ENCODE measurements around the gene TDRD6.

Gene TDRD6

DNA sequence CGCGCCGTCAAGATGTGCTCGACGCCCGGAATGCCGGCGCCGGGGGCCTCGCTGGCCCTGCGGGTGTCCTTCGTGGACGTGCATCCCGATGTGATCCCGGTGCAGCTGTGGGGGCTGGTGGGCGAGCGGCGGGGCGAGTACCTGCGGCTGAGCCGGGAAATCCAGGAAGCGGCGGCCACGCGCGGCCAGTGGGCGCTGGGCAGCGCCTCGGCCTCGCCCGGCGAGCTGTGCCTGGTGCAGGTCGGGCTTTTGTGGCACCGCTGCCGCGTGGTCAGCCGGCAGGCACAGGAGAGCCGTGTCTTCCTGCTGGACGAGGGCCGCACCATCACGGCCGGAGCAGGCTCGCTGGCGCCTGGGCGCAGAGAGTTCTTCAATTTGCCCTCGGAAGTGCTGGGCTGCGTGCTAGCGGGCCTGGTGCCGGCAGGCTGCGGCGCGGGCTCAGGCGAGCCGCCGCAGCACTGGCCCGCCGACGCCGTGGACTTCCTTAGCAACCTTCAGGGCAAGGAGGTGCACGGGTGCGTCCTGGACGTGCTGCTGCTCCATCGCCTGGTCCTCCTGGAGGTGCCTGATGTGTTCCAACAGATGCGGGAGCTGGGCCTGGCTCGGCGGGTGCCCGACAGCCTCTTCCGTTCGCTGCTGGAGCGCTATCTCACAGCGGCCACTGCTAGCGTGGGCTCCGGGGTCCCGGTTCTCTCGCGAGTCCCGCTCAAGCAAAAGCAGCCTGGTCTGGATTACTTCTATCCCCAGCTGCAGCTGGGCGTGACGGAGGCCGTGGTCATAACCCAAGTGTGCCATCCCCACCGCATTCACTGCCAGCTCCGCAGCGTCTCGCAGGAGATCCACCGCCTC lies 656 bp downstream of the TDRD6 start:
- no peak for DNase-seq (ENCODE audit: low read depth)

DNA sequence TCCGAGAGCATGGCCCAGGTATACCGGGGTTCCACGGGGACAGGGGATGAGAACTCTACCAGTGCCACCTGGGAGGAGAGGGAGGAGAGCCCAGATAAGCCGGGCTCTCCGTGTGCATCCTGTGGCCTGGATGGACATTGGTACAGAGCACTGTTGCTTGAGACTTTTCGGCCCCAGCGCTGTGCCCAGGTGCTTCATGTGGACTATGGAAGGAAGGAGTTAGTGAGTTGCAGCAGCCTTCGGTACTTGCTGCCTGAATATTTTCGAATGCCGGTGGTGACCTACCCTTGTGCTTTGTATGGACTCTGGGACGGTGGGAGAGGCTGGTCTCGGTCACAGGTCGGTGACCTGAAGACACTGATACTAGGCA lies 1.3 kb downstream of the TDRD6 start:
- DNase-seq (ENCODE audit: low read depth): no peak

GRCh38 chr6:46689657-46690056 lies 2.0 kb downstream of the TDRD6 start:
- no peak for DNase-seq (ENCODE audit: low read depth)

DNA sequence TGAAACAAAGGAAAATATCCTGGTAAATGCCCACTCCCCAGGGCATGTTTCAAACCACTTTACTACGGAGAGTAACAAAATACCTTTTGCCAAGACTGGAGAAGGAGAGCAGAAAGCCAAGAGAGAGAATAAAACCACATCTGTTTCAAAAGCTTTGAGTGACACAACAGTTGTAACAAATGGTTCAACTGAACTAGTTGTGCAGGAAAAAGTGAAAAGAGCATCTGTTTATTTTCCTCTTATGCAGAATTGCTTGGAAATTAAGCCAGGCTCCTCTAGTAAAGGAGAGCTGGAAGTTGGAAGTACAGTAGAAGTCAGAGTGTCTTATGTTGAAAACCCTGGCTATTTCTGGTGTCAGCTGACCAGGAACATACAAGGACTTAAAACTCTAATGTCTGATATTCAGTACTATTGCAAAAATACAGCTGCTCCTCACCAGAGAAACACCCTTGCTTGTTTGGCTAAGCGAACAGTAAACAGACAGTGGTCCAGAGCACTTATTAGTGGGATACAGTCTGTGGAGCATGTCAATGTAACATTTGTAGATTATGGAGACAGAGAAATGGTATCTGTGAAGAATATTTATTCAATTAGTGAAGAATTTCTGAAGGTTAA lies 2.6 kb downstream of the TDRD6 start:
- no peak for DNase-seq (ENCODE audit: low read depth)

DNA sequence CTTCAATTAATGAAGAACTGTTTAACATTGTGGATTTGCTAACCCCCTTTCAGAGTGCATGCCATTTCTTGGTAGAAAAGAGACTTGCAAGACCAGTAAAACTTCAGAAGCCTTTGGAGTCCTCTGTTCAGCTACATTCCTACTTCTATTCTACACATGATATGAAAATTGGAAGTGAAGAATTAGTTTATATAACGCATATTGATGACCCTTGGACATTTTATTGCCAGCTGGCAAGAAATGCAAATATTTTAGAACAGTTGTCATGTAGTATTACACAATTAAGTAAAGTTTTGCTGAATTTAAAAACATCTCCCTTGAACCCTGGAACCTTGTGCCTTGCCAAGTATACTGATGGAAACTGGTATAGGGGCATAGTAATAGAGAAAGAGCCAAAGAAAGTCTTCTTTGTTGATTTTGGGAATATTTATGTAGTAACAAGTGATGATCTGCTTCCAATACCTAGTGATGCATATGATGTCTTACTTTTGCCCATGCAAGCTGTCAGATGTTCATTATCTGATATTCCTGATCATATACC lies 3.3 kb downstream of the TDRD6 start:
- DNase-seq (ENCODE audit: low read depth): no peak

DNA sequence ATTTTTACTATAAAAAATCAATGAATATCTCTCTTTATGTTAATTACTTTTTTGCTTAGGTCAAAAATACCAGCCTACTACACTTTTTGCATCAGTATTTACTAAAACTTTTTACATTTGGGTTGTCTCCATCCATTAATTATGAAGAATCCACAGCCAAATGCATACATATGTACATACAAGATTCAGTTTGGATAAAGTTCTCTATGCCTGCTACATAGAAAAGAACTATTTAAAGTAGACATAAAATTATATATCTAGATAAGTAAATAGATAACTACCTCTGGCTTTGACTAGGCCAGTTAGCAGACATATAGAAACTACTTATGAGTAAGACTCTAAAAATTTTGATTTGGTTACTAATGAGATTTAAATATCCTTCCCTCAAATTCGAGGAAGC lies 12.3 kb downstream of the TDRD6 start:
- DNase-seq (ENCODE audit: low read depth): no peak

DNA sequence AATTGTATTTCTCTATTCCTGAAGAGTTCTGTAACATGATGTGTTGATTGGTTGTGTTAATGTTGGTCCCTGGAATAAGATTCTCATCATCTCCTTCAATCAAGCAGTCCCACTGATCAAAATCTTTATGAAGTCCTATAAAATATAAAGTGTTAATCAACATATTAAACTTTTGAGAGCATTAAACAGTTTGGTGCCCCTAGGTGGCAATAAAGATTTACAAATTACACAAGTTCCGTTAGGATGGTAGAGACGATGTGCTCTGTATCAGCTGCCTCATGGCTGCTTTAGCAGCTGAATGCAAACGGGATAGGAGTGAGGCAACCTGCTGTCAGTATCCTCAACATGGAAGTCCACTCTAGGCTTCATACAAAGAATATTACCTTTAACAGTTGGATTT lies 16.9 kb downstream of the TDRD6 start:
- no peak for DNase-seq (ENCODE audit: low read depth)

DNA sequence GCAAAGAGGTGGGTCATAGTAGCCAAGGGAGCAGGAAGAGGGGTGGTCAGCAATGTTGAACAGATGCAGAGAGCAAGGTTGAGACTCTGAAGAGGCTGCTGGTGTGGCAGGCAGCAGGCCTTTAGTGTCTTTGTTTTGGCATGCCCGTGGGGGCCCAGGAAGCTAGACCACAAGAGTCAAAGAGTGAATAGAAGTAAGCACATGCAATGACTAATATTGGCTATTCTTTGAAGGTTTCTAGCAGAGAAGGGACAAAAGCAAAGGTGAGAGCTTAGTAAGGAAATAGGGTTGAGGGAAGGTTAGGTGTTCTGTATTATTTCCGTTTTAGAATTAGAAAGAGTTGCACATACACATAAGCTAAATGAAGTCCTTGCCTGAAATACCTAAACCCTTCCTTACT lies 18.8 kb downstream of the TDRD6 start:
- DNase-seq (ENCODE audit: low read depth): no peak

GRCh38 chr6:46711491-46711890 lies 23.8 kb downstream of the TDRD6 start:
- no peak for DNase-seq (ENCODE audit: low read depth)

DNA sequence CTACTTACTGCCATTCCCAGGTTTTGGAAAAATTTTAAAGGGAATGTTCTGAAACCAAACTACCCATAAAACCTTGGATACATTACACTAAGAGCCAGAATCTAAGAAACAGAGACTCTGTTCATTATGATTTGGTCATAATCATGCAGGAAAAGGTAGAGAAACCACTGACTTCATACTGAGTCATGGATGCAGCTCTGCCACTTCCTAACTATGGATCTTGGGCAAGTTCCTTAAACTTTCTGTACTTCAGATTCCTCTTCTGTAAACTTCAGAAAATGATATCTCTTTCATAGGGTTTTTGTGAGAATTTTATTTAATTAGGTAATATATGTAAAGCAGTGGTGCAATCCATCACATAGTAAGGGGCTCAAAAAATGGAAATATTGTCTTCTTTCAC lies 27.5 kb downstream of the TDRD6 start:
- DNase-seq (ENCODE audit: low read depth): no peak

GRCh38 chr6:46719099-46719498 lies 31.4 kb downstream of the TDRD6 start:
- DNase-seq (ENCODE audit: low read depth): no peak

- DNase-seq (ENCODE audit: low read depth): no peak
Observed at GRCh38 chr6:46720401-46720800, 32.7 kb downstream of the TDRD6 start.

- DNase-seq (ENCODE audit: low read depth): no peak
Observed at GRCh38 chr6:46729787-46730326, 42.2 kb downstream of the TDRD6 start.

GRCh38 chr6:46730921-46731461 lies 43.3 kb downstream of the TDRD6 start:
- no peak for DNase-seq (ENCODE audit: low read depth)

GRCh38 chr6:46733341-46733801 lies 45.7 kb downstream of the TDRD6 start:
- DNase-seq (ENCODE audit: low read depth): no peak

DNA sequence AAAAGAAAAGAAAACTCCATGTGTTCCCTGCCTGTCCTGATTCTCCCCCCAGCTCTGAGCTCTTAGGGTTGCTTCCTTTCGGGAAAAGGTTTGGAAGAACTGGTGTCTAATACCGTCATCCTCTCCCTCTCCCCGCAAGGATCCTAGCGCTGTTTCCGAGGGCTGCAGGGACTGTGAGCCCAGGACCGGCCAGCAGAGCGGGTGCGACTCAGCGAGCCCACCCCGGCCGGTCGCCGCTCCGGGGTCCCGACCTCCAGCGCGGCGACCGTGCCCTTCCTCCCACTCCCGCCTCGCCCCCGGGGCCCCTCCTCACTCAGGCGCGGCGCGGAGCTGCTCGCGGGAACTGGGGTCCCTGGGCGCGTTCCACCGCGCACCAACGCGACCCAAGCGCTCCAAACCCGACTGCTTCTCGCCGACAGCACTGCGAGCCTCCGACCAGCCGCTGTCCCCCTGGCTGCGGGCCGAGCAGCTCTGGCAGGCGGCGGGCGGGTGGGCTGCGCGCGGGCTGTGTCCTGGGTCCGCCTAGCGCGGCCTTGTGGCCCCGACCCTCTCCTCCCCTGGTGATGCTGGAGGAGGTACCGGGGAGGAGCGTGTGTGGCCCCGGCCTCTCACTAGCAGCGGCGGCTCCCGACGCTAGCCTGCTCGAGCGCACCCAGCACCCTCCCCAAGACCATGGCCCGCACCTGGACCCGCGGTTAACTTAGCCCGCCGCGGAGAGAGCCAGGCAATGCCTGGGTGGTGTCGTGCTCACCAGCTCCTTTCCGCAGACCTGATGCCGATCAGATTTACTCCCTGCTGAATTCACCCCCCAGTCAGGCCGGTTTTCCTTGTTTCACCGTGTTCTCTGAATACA lies 47.4 kb downstream of the TDRD6 start, which contains the start of gene PLA2G7:
TSS of gene PLA2G7 (minus strand) at position 509 of the 853 bp plus-strand sequence. CDS start 12,484 bp downstream, outside the sequence.
- DNase-seq (ENCODE audit: low read depth): no peak

GRCh38 chr6:46735720-46736031 lies 48.0 kb downstream of the TDRD6 start:
- DNase-seq (ENCODE audit: low read depth): no peak

DNA sequence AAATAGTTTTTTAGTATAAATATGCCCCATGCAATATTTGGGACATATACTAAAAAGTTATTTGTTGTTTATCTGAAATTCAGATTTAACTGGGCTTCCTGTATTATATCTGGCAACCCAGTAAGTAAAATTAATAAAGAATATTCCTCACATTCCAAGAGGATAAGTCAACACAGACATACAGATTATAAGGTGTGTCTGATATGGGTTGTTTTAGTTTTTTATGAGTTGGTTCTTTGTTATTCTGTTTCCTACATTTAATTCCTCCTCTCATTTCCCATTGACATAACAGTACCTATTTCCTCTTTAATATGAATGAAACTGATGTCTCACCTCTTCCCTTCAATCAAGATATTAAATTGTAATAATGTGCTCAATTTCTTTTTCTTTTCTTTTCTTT lies 49.2 kb downstream of the TDRD6 start:
- no peak for DNase-seq (ENCODE audit: low read depth)

GRCh38 chr6:46741482-46741881 lies 53.8 kb downstream of the TDRD6 start:
- no peak for DNase-seq (ENCODE audit: low read depth)

- DNase-seq (ENCODE audit: low read depth): no peak
Observed at GRCh38 chr6:46741910-46742309, 54.2 kb downstream of the TDRD6 start.

- no peak for DNase-seq (ENCODE audit: low read depth)
Observed at GRCh38 chr6:46743425-46744158, 55.9 kb downstream of the TDRD6 start.
